ENCODE results near the gene CAMTA1. TPM values are rescaled to one million over a fixed set of nuclear protein-coding genes. Genes with fewer than 3 reads are reported as not detected.

Gene CAMTA1
- polyA plus RNA-seq, 1 donor (not counting 4 experiments of a cell fraction or from before 2014, with no cell fraction given) = 51.4 TPM

DNA sequence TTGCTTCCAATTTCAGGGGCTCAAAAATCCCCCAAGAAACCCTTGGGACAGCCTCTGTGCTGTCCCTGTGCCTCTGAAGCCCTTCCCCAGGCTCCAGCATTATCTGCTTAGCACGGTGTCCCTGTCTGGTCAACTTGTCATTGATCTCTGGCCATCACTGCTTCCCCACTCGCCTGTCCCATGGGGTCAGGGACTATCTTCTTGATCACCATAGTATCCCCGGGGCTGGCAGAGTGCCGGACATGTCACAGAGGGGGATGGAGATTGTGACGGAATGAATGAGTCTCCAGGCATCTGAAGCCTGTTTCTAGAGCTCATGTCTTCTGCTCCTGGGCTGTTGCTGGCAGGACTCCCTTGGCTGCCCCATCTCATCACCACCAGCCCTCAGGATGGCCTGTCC lies 886.4 kb downstream of the CAMTA1 start:
- no peak for FAIRE-seq
- Histone ChIP-seq H3K9ac (ENCODE audit: control insufficient read depth, extremely low read depth, insufficient read depth, low read length) (no peak overlapping the region), H3K27me3 (ENCODE audit: control insufficient read depth, extremely low read depth, insufficient read depth, low read length) (peaks cover 5% of the 10 kb centered on the region), H3K9me1 (ENCODE audit: control insufficient read depth, extremely low read depth, insufficient read depth, low read length) (no peaks in the 10 kb centered on the region), H3K9me3 (ENCODE audit: control insufficient read depth, low read depth, low read length) (no peaks in the 10 kb centered on the region), H3K79me2 (ENCODE audit: control insufficient read depth, insufficient read depth, low read length) (no peaks in the 10 kb centered on the region), H3K4me1 (ENCODE audit: control insufficient read depth, extremely low read depth, insufficient read depth, low read length) (no peaks in the 10 kb centered on the region), H3K4me2 (ENCODE audit: control insufficient read depth, extremely low read depth, insufficient read depth, low read depth, low read length) (no peak overlapping the region), H3K36me3 (ENCODE audit: control insufficient read depth in 2 of 2, extremely low read depth in 1 of 2, insufficient read depth in 2 of 2, low read length in 2 of 2) (no peaks in the 10 kb centered on the region), H2AFZ (ENCODE audit: control insufficient read depth, low read length) (no peak overlapping the region), H3K4me3 (ENCODE audit: control insufficient read depth in 2 of 3, extremely low read depth in 1 of 3, insufficient read depth in 2 of 3, low read depth in 1 of 3, low read length in 3 of 3) (no peak overlapping the region), H4K20me1 (ENCODE audit: control insufficient read depth, extremely low read depth, insufficient read depth, low read length) (no peaks in the 10 kb centered on the region), H3K27ac (ENCODE audit: control insufficient read depth, insufficient read depth, low read length) (no peak overlapping the region)
- dilution Hi-C loops (cut with MboI; ENCODE audit: extremely low pct_ligation_motif_present, low sequenced_read_pairs) = no loop called here
- no peak for TF ChIP-seq EZH2 (IDR thresholded peaks at IDR 0.05; ENCODE audit: low read length)
- TF ChIP-seq, protein P1, sequence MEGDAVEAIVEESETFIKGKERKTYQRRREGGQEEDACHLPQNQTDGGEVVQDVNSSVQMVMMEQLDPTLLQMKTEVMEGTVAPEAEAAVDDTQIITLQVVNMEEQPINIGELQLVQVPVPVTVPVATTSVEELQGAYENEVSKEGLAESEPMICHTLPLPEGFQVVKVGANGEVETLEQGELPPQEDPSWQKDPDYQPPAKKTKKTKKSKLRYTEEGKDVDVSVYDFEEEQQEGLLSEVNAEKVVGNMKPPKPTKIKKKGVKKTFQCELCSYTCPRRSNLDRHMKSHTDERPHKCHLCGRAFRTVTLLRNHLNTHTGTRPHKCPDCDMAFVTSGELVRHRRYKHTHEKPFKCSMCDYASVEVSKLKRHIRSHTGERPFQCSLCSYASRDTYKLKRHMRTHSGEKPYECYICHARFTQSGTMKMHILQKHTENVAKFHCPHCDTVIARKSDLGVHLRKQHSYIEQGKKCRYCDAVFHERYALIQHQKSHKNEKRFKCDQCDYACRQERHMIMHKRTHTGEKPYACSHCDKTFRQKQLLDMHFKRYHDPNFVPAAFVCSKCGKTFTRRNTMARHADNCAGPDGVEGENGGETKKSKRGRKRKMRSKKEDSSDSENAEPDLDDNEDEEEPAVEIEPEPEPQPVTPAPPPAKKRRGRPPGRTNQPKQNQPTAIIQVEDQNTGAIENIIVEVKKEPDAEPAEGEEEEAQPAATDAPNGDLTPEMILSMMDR (optimal IDR thresholded peaks at IDR 0.05 in 1 of 3, IDR thresholded peaks at IDR 0.05 in 1 of 3, conservative IDR thresholded peaks at IDR 0.05 in 1 of 3; ENCODE audit: extremely low read depth in 1 of 3, insufficient read depth in 2 of 3, low read length in 3 of 3) = no peak
- no peak for DNase-seq (ENCODE audit: low read depth, low spot score)

DNA sequence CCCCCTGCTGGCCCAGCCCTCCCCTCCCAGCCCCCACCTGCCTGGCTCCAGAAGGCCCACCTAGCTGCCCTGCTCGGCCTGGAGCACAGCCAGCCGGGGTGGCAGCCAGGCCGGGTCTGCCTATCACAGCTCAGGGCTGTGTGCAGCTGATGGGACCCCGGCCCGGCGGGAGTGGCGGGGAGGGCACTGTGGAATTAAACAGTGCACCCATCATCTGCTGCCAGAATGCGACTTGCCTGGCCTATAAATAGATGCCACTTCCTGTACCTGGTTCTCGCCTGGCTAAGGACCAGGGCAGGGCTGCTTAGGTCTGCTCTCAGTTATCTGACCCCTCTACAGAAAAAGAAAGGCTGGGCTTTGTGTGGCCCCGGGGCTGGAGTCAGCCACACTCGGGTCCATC lies 887.6 kb downstream of the CAMTA1 start:
- Histone ChIP-seq H3K79me2 (ENCODE audit: control insufficient read depth, insufficient read depth, low read length) (no peaks in the 10 kb centered on the region), H3K4me3 (ENCODE audit: control insufficient read depth in 2 of 3, extremely low read depth in 1 of 3, insufficient read depth in 2 of 3, low read depth in 1 of 3, low read length in 3 of 3) (no peak overlapping the region), H3K4me2 (ENCODE audit: control insufficient read depth, extremely low read depth, insufficient read depth, low read depth, low read length) (no peak overlapping the region), H3K9me1 (ENCODE audit: control insufficient read depth, extremely low read depth, insufficient read depth, low read length) (no peaks in the 10 kb centered on the region), H3K36me3 (ENCODE audit: control insufficient read depth in 2 of 2, extremely low read depth in 1 of 2, insufficient read depth in 2 of 2, low read length in 2 of 2) (no peaks in the 10 kb centered on the region), H2AFZ (ENCODE audit: control insufficient read depth, low read length) (no peak overlapping the region), H3K27ac (ENCODE audit: control insufficient read depth, insufficient read depth, low read length) (no peak overlapping the region), H4K20me1 (ENCODE audit: control insufficient read depth, extremely low read depth, insufficient read depth, low read length) (no peaks in the 10 kb centered on the region), H3K4me1 (ENCODE audit: control insufficient read depth, extremely low read depth, insufficient read depth, low read length) (no peaks in the 10 kb centered on the region), H3K27me3 (ENCODE audit: control insufficient read depth, extremely low read depth, insufficient read depth, low read length) (peaks cover 5% of the 10 kb centered on the region), H3K9me3 (ENCODE audit: control insufficient read depth, low read depth, low read length) (no peaks in the 10 kb centered on the region), H3K9ac (ENCODE audit: control insufficient read depth, extremely low read depth, insufficient read depth, low read length) (no peak overlapping the region)
- TF ChIP-seq, protein P1 (optimal IDR thresholded peaks at IDR 0.05 in 1 of 3, IDR thresholded peaks at IDR 0.05 in 1 of 3, conservative IDR thresholded peaks at IDR 0.05 in 1 of 3; ENCODE audit: extremely low read depth in 1 of 3, insufficient read depth in 2 of 3, low read length in 3 of 3) = no peak
- no peak for TF ChIP-seq EZH2 (IDR thresholded peaks at IDR 0.05; ENCODE audit: low read length)
- FAIRE-seq (no peak), DNase-seq (ENCODE audit: low read depth, low spot score) (no peak)
- dilution Hi-C loops (cut with MboI; ENCODE audit: extremely low pct_ligation_motif_present, low sequenced_read_pairs) = no loop called here

Measured in keratinocyte (primary cell).